ENCODE data around the gene TACSTD2.
A peak's percentile ranks its signal among the peaks of the same experiment; 100 is the strongest.

GRCh38 chr1:58619286-58620054, 42.4 kb upstream of the TACSTD2 start:
- TF ChIP-seq, protein P1, sequence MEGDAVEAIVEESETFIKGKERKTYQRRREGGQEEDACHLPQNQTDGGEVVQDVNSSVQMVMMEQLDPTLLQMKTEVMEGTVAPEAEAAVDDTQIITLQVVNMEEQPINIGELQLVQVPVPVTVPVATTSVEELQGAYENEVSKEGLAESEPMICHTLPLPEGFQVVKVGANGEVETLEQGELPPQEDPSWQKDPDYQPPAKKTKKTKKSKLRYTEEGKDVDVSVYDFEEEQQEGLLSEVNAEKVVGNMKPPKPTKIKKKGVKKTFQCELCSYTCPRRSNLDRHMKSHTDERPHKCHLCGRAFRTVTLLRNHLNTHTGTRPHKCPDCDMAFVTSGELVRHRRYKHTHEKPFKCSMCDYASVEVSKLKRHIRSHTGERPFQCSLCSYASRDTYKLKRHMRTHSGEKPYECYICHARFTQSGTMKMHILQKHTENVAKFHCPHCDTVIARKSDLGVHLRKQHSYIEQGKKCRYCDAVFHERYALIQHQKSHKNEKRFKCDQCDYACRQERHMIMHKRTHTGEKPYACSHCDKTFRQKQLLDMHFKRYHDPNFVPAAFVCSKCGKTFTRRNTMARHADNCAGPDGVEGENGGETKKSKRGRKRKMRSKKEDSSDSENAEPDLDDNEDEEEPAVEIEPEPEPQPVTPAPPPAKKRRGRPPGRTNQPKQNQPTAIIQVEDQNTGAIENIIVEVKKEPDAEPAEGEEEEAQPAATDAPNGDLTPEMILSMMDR (IDR thresholded peaks at IDR 0.05): peak in 1 of 7 experiments; percentile 15
- no peak for TF ChIP-seq POLR2A (IDR thresholded peaks at IDR 0.05)
